ENCODE measurements around the gene MMS19.
"Not testable (repeated sequence)": the region's sequence is repeated elsewhere in the genome, so short reads cannot be mapped to it uniquely, and the experiment has no call there.

The MMS19 gene

GRCh38 chr10:97475936-97476594 is 22.2 kb downstream of the MMS19 start:
- Histone ChIP-seq H3K9me3 (ENCODE audit: control insufficient read depth, insufficient read depth, low read length) (no peaks in the 10 kb centered on the region), H3K4me1 (ENCODE audit: control insufficient read depth, low read length) (no peaks in the 10 kb centered on the region), H3K4me3 (ENCODE audit: low read length) (no peak overlapping the region), H3K27me3 (ENCODE audit: control insufficient read depth, low read length) (no peaks in the 10 kb centered on the region), H3K4me2 (ENCODE audit: low read length) (no peak overlapping the region), H3K9me2 (replicated peaks; ENCODE audit: control insufficient read depth, low read length) (no peaks in the 10 kb centered on the region), H3K36me3 (ENCODE audit: control insufficient read depth, low read length) (peaks cover 90% of the 10 kb centered on the region), H3K27ac (ENCODE audit: low read depth, low read length) (no peak overlapping the region), H3K79me2 (ENCODE audit: control insufficient read depth, low read length) (no peaks in the 10 kb centered on the region), H4K20me1 (ENCODE audit: control insufficient read depth, insufficient read depth, low read depth, low read length) (no peaks in the 10 kb centered on the region), H3F3A (ENCODE audit: control insufficient read depth, insufficient read depth) (no peaks in the 10 kb centered on the region)
- TF ChIP-seq EZH2phosphoT487 (IDR thresholded peaks at IDR 0.05; ENCODE audit: borderline replicate concordance, low read length) (no peak), CTCF (IDR thresholded peaks at IDR 0.05; ENCODE audit: low read depth, low read length, poor library complexity, severe bottlenecking) (no peak)

- H3K9me2 ChIP-seq (replicated peaks; ENCODE audit: control insufficient read depth, low read length), result no peaks in the 10 kb centered on the region
- H3K27ac ChIP-seq (ENCODE audit: low read depth, low read length), result no peak overlapping the region
- H3K36me3 ChIP-seq (ENCODE audit: control insufficient read depth, low read length), result peaks cover 89% of the 10 kb centered on the region
- H3K4me2 ChIP-seq (ENCODE audit: low read length), result no peak overlapping the region
- H3K9me3 ChIP-seq (ENCODE audit: control insufficient read depth, insufficient read depth, low read length), result no peaks in the 10 kb centered on the region
- H3K27me3 ChIP-seq (ENCODE audit: control insufficient read depth, low read length), result no peaks in the 10 kb centered on the region
- no peaks in the 10 kb centered on the region for H3K4me1 ChIP-seq (ENCODE audit: control insufficient read depth, low read length)
- TF ChIP-seq CTCF (IDR thresholded peaks at IDR 0.05; ENCODE audit: low read depth, low read length, poor library complexity, severe bottlenecking) (no peak), EZH2phosphoT487 (IDR thresholded peaks at IDR 0.05; ENCODE audit: borderline replicate concordance, low read length) (no peak)
- no peaks in the 10 kb centered on the region for H3K79me2 ChIP-seq (ENCODE audit: control insufficient read depth, low read length)
- no peak overlapping the region for H3K4me3 ChIP-seq (ENCODE audit: low read length)
- no peaks in the 10 kb centered on the region for H3F3A ChIP-seq (ENCODE audit: control insufficient read depth, insufficient read depth)
- H4K20me1 ChIP-seq (ENCODE audit: control insufficient read depth, insufficient read depth, low read depth, low read length), result no peaks in the 10 kb centered on the region
These were observed 23.3 kb downstream of the MMS19 start for GRCh38 chr10:97474918-97475317.

- H3K9me3 ChIP-seq (ENCODE audit: control insufficient read depth, insufficient read depth, low read length); H3K27me3 ChIP-seq (ENCODE audit: control insufficient read depth, low read length); H4K20me1 ChIP-seq (ENCODE audit: control insufficient read depth, insufficient read depth, low read depth, low read length); H3K9me2 ChIP-seq (replicated peaks; ENCODE audit: control insufficient read depth, low read length); H3K4me3 ChIP-seq (ENCODE audit: low read length); H3K27ac ChIP-seq (ENCODE audit: low read depth, low read length); H3F3A ChIP-seq (ENCODE audit: control insufficient read depth, insufficient read depth); H3K4me2 ChIP-seq (ENCODE audit: low read length); H3K79me2 ChIP-seq (ENCODE audit: control insufficient read depth, low read length): not testable (repeated sequence)
- H3K4me1 ChIP-seq (ENCODE audit: control insufficient read depth, low read length), result peaks cover 14% of the 10 kb centered on the region
- peaks cover 81% of the 10 kb centered on the region for H3K36me3 ChIP-seq (ENCODE audit: control insufficient read depth, low read length)
These were observed 29.4 kb downstream of the MMS19 start for GRCh38 chr10:97468781-97469180.

GRCh38 chr10:97468162-97468561 is 30.1 kb downstream of the MMS19 start:
- Histone ChIP-seq H3K4me1 (ENCODE audit: control insufficient read depth, low read length) (peaks cover 14% of the 10 kb centered on the region), H3K4me2 (ENCODE audit: low read length) (no peak overlapping the region), H3K4me3 (ENCODE audit: low read length) (no peak overlapping the region), H4K20me1 (ENCODE audit: control insufficient read depth, insufficient read depth, low read depth, low read length) (no peaks in the 10 kb centered on the region), H3K27ac (ENCODE audit: low read depth, low read length) (no peak overlapping the region), H3K27me3 (ENCODE audit: control insufficient read depth, low read length) (no peaks in the 10 kb centered on the region), H3K79me2 (ENCODE audit: control insufficient read depth, low read length) (no peaks in the 10 kb centered on the region), H3K36me3 (ENCODE audit: control insufficient read depth, low read length) (peaks cover 81% of the 10 kb centered on the region), H3K9me3 (ENCODE audit: control insufficient read depth, insufficient read depth, low read length) (no peaks in the 10 kb centered on the region), H3F3A (ENCODE audit: control insufficient read depth, insufficient read depth) (0 out of 2 replicates have a peak, but pooled peaks cover 3% of the 10 kb centered on the region), H3K9me2 (replicated peaks; ENCODE audit: control insufficient read depth, low read length) (no peaks in the 10 kb centered on the region)
- no peak for TF ChIP-seq CTCF (IDR thresholded peaks at IDR 0.05; ENCODE audit: low read depth, low read length, poor library complexity, severe bottlenecking)
- TF ChIP-seq EZH2phosphoT487 (IDR thresholded peaks at IDR 0.05; ENCODE audit: borderline replicate concordance, low read length), result no peak
